UCSD-AML1 (cell line): ENCODE results near the gene SLC6A7.

Experiments used
- DNase-seq: peaks from one replicate; lab custom pipeline; 2025; ENCODE audit not compliant: unreplicated experiment; lab: John Stamatoyannopoulos, UW

The SLC6A7 gene

GRCh38 chr5:150190503-150190979 lies 679 bp downstream of the SLC6A7 start:
- DNase-seq = no peak

GRCh38 chr5:150190987-150191386 lies 1.1 kb downstream of the SLC6A7 start:
- no peak for DNase-seq

GRCh38 chr5:150192462-150192861 lies 2.6 kb downstream of the SLC6A7 start:
- no peak for DNase-seq

- DNase-seq = no peak
Measured at GRCh38 chr5:150195736-150196485, 6.0 kb downstream of the SLC6A7 start.

- no peak for DNase-seq
Measured at GRCh38 chr5:150196514-150196913, 6.7 kb downstream of the SLC6A7 start.

- DNase-seq = no peak
Measured at GRCh38 chr5:150196986-150197385, 7.1 kb downstream of the SLC6A7 start.

- no peak for DNase-seq
Measured at GRCh38 chr5:150197476-150197875, 7.6 kb downstream of the SLC6A7 start.

- DNase-seq = no peak
Measured at GRCh38 chr5:150202501-150202900, 12.6 kb downstream of the SLC6A7 start.

- DNase-seq = no peak
Measured at GRCh38 chr5:150203832-150204589, 14.1 kb downstream of the SLC6A7 start.

- DNase-seq = no peak
Measured at GRCh38 chr5:150204590-150204960, 14.7 kb downstream of the SLC6A7 start.

GRCh38 chr5:150206098-150206778 lies 16.4 kb downstream of the SLC6A7 start:
- no peak for DNase-seq

GRCh38 chr5:150206779-150207115 lies 16.9 kb downstream of the SLC6A7 start:
- no peak for DNase-seq

- DNase-seq = no peak
Measured at GRCh38 chr5:150208187-150209098, 18.6 kb downstream of the SLC6A7 start.

GRCh38 chr5:150209099-150209635 lies 19.3 kb downstream of the SLC6A7 start:
- DNase-seq = peak; percentile 82

GRCh38 chr5:150210644-150211043 lies 20.8 kb downstream of the SLC6A7 start:
- DNase-seq = no peak

GRCh38 chr5:150211156-150212030 lies 21.5 kb downstream of the SLC6A7 start:
- DNase-seq = no peak

GRCh38 chr5:150213530-150213929 lies 23.7 kb downstream of the SLC6A7 start:
- DNase-seq = no peak

GRCh38 chr5:150214289-150214688 lies 24.4 kb downstream of the SLC6A7 start:
- DNase-seq = no peak
